Stimulated activated CD4-positive, alpha-beta T cell treated with anti-CD3 and anti-CD28 coated beads, Interleukin-2, amount 100 ng/mL, for 48 hours (primary cell): ENCODE data around the gene BCL6B.
"Not testable (repeated sequence)": the region's sequence is repeated elsewhere in the genome, so short reads cannot be mapped to it uniquely, and the experiment has no call there.

Experiments
- DNase-seq, 2 donors: peaks; one replicate each; pipeline ENCODE4 v3.0.0-alpha.2; 2020

BCL6B gene

GRCh38 chr17:7034955-7035590 lies 12.2 kb downstream of the BCL6B start:
- DNase-seq = no peak

GRCh38 chr17:7035591-7036368 lies 12.9 kb downstream of the BCL6B start, which contains the start of gene SLC16A13:
Gene SLC16A13 (plus strand): TSS chr17:7036015. CDS start chr17:7036383, 368 bp downstream.
- peak; percentile 93 to 96 for DNase-seq

- DNase-seq = no peak
These were observed 15.4 kb downstream of the BCL6B start for GRCh38 chr17:7038025-7038862.

- no peak for DNase-seq
These were observed 17.0 kb downstream of the BCL6B start for GRCh38 chr17:7039832-7040231.

GRCh38 chr17:7041607-7042500 lies 19.0 kb downstream of the BCL6B start:
- DNase-seq = no peak

GRCh38 chr17:7042501-7043181 lies 19.8 kb downstream of the BCL6B start:
- DNase-seq = peak in 1 of 2 donors; percentile 52

- no peak for DNase-seq
These were observed 20.3 kb downstream of the BCL6B start for GRCh38 chr17:7043182-7043496.

- DNase-seq = peak in 1 of 2 donors; percentile 20
These were observed 20.8 kb downstream of the BCL6B start, which contains the start of gene SLC16A11 for GRCh38 chr17:7043497-7044198. Gene SLC16A11 (minus strand): TSS chr17:7044092. CDS start chr17:7043513, 579 bp downstream.

GRCh38 chr17:7045492-7046126 lies 22.8 kb downstream of the BCL6B start:
- DNase-seq = peak in 1 of 2 donors; percentile 35

GRCh38 chr17:7046127-7046724 lies 23.4 kb downstream of the BCL6B start:
- peak in 1 of 2 donors; percentile 30 for DNase-seq

- DNase-seq = peak; percentile 54
These were observed 24.0 kb downstream of the BCL6B start for GRCh38 chr17:7046725-7047397.

- DNase-seq = no peak
These were observed 24.7 kb downstream of the BCL6B start for GRCh38 chr17:7047566-7047965.

GRCh38 chr17:7048968-7049367 lies 26.1 kb downstream of the BCL6B start:
- DNase-seq = no peak

- not testable (repeated sequence) for DNase-seq
These were observed 27.7 kb downstream of the BCL6B start for GRCh38 chr17:7050583-7050982.

- no peak for DNase-seq
These were observed 33.5 kb downstream of the BCL6B start for GRCh38 chr17:7056386-7056785.

- no peak for DNase-seq
These were observed 36.1 kb downstream of the BCL6B start for GRCh38 chr17:7058831-7059447.

GRCh38 chr17:7060165-7060891 lies 37.5 kb downstream of the BCL6B start:
- DNase-seq = peak; percentile 38 to 41

- DNase-seq = no peak
These were observed 40.8 kb downstream of the BCL6B start for GRCh38 chr17:7063518-7064094.
